Keratinocyte (primary cell): ENCODE data around the gene ADCK1. TPM values are rescaled to one million over a fixed set of nuclear protein-coding genes. Genes with fewer than 3 reads are reported as not detected.
"Not testable (repeated sequence)": the region's sequence is repeated elsewhere in the genome, so short reads cannot be mapped to it uniquely, and the experiment has no call there.

Source experiments
- DNase-seq: peaks from one replicate; pipeline ENCODE4 v3.0.0-alpha.2; 2011; ENCODE audit warnings: low read depth, missing footprints, low spot score
- FAIRE-seq: peaks from 2 replicates; lab custom pipeline; 2011; peaks lifted over from hg19 to GRCh38; lab: Jason Lieb, UNC
- H2AFZ ChIP-seq: 2 replicates; pipeline ENCODE4 v1.6.0; 2012; ENCODE audit warnings: low read length, control low read depth, inconsistent platforms; ENCODE audit not compliant: control insufficient read depth
- H3K27ac ChIP-seq: 2 replicates; pipeline ENCODE4 v1.5.1; 2011; ENCODE audit warnings: low read length; ENCODE audit not compliant: control insufficient read depth, insufficient read depth
- H3K27me3 ChIP-seq: 3 replicates; pipeline ENCODE4 v1.6.0; 2011; ENCODE audit warnings: low read length; ENCODE audit not compliant: control insufficient read depth, insufficient read depth; ENCODE audit errors: extremely low read depth
- H3K36me3 ChIP-seq, 2 experiments: 2 replicates in 1 of 2; 3 replicates in 1 of 2; pipeline ENCODE4 v1.5.1; 2011; ENCODE audit warnings: low read length in 2 of 2, mild to moderate bottlenecking in 1 of 2; ENCODE audit not compliant: control insufficient read depth in 2 of 2, insufficient read depth in 2 of 2; ENCODE audit errors: extremely low read depth in 1 of 2
- H3K4me1 ChIP-seq: 3 replicates; pipeline ENCODE4 v1.5.1; 2011; ENCODE audit warnings: low read length; ENCODE audit not compliant: control insufficient read depth, insufficient read depth; ENCODE audit errors: extremely low read depth
- H3K4me2 ChIP-seq: 3 replicates; pipeline ENCODE4 v1.6.0; 2011; ENCODE audit warnings: low read depth, low read length; ENCODE audit not compliant: control insufficient read depth, insufficient read depth; ENCODE audit errors: extremely low read depth
- H3K4me3 ChIP-seq, 3 experiments: fragments of 200-600 bp in 1 of 3; sonication (generic) in 1 of 3; 2 replicates in 2 of 3; 3 replicates in 1 of 3; pipeline ENCODE4 v1.5.1; 2011 to 2016; ENCODE audit warnings: low read length in 3 of 3, mild to moderate bottlenecking in 3 of 3, control low read depth in 2 of 3, inconsistent platforms in 1 of 3, low read depth in 1 of 3, mixed read lengths in 1 of 3, mixed run types in 1 of 3, moderate library complexity in 1 of 3; ENCODE audit not compliant: control insufficient read depth in 2 of 3, insufficient read depth in 2 of 3; ENCODE audit errors: extremely low read depth in 1 of 3
- H3K79me2 ChIP-seq: 2 replicates; pipeline ENCODE4 v1.6.0; 2012; ENCODE audit warnings: low read length; ENCODE audit not compliant: control insufficient read depth, insufficient read depth
- H3K9ac ChIP-seq: 3 replicates; pipeline ENCODE4 v1.6.0; 2011; ENCODE audit warnings: low read length; ENCODE audit not compliant: control insufficient read depth, insufficient read depth; ENCODE audit errors: extremely low read depth
- H3K9me1 ChIP-seq: 3 replicates; pipeline ENCODE4 v1.6.0; 2011; ENCODE audit warnings: low read length; ENCODE audit not compliant: control insufficient read depth, insufficient read depth; ENCODE audit errors: extremely low read depth
- H3K9me3 ChIP-seq: 2 replicates; pipeline ENCODE4 v1.5.1; 2012; ENCODE audit warnings: low read depth, low read length; ENCODE audit not compliant: control insufficient read depth
- H4K20me1 ChIP-seq: 3 replicates; pipeline ENCODE4 v1.6.0; 2011; ENCODE audit warnings: low read length; ENCODE audit not compliant: control insufficient read depth, insufficient read depth; ENCODE audit errors: extremely low read depth
- EZH2 ChIP-seq: IDR thresholded peaks from one replicate; pipeline ENCODE4 v1.6.1; 2012; ENCODE audit warnings: inconsistent platforms, mild to moderate bottlenecking, low read length, moderate library complexity
- dilution Hi-C: fragments of 300-500 bp; cut with MboI; formaldehyde crosslinking; loops from one replicate; pipeline ENCODE4 v1.7.0; 2020; ENCODE audit warnings: low sequenced_read_pairs; ENCODE audit not compliant: extremely low pct_ligation_motif_present
- polyA plus RNA-seq, 5 experiments: library from polyadenylated mRNA; depleted of rRNA in 3 of 5; stranded (reverse) in 3 of 5; stranded (forward) in 1 of 5; unstranded in 1 of 5; fragments of >200 nt; gene quantifications; 1 replicate in 1 of 5; 2 replicates in 3 of 5; 3 replicates in 1 of 5; pipeline versions ENCODE4 v1.2.1 to v1.2.3, GENCODE V29; 2011 to 2012; ENCODE audit warnings: missing spikeins in 2 of 5, low read depth in 1 of 5, low replicate concordance in 1 of 5
- TF ChIP-seq, protein P1 (sequence below), 3 experiments: IDR thresholded peaks in 1 of 3; conservative IDR thresholded peaks in 1 of 3; optimal IDR thresholded peaks in 1 of 3; 2 replicates in 2 of 3; 3 replicates in 1 of 3; pipeline versions ENCODE3 to v1.5.1; 2011; ENCODE audit warnings: low read length in 3 of 3, mild to moderate bottlenecking in 3 of 3, moderate library complexity in 2 of 3, control low read depth in 1 of 3, inconsistent platforms in 1 of 3; ENCODE audit not compliant: insufficient read depth in 2 of 3; ENCODE audit errors: extremely low read depth in 1 of 3

The ADCK1 gene
- polyA plus RNA-seq, 1 donor (not counting 4 experiments of a cell fraction or from before 2014, with no cell fraction given), result 4.9 TPM

- no peaks in the 10 kb centered on the region for H3K9me3 ChIP-seq
- no peaks in the 10 kb centered on the region for H3K79me2 ChIP-seq
- FAIRE-seq, result no peak
- H3K27me3 ChIP-seq, result no peaks in the 10 kb centered on the region
- H4K20me1 ChIP-seq, result no peaks in the 10 kb centered on the region
- H3K4me2 ChIP-seq, result no peak overlapping the region
- H3K9ac ChIP-seq, result no peak overlapping the region
- H3K4me1 ChIP-seq, result no peaks in the 10 kb centered on the region
- TF ChIP-seq, protein P1, sequence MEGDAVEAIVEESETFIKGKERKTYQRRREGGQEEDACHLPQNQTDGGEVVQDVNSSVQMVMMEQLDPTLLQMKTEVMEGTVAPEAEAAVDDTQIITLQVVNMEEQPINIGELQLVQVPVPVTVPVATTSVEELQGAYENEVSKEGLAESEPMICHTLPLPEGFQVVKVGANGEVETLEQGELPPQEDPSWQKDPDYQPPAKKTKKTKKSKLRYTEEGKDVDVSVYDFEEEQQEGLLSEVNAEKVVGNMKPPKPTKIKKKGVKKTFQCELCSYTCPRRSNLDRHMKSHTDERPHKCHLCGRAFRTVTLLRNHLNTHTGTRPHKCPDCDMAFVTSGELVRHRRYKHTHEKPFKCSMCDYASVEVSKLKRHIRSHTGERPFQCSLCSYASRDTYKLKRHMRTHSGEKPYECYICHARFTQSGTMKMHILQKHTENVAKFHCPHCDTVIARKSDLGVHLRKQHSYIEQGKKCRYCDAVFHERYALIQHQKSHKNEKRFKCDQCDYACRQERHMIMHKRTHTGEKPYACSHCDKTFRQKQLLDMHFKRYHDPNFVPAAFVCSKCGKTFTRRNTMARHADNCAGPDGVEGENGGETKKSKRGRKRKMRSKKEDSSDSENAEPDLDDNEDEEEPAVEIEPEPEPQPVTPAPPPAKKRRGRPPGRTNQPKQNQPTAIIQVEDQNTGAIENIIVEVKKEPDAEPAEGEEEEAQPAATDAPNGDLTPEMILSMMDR (optimal IDR thresholded peaks at IDR 0.05 in 1 of 3, IDR thresholded peaks at IDR 0.05 in 1 of 3, conservative IDR thresholded peaks at IDR 0.05 in 1 of 3; ENCODE audit: extremely low read depth in 1 of 3, insufficient read depth in 2 of 3, low read length in 3 of 3), result no peak
- no peak for TF ChIP-seq EZH2
- dilution Hi-C loops, result no loop called here
- no peak overlapping the region for H3K27ac ChIP-seq
- no peak overlapping the region for H2AFZ ChIP-seq
- no peaks in the 10 kb centered on the region for H3K36me3 ChIP-seq
- no peak for DNase-seq
- H3K4me3 ChIP-seq, result no peak overlapping the region
- no peaks in the 10 kb centered on the region for H3K9me1 ChIP-seq
Observed at GRCh38 chr14:77812028-77812427, 12.1 kb downstream of the ADCK1 start.

DNA sequence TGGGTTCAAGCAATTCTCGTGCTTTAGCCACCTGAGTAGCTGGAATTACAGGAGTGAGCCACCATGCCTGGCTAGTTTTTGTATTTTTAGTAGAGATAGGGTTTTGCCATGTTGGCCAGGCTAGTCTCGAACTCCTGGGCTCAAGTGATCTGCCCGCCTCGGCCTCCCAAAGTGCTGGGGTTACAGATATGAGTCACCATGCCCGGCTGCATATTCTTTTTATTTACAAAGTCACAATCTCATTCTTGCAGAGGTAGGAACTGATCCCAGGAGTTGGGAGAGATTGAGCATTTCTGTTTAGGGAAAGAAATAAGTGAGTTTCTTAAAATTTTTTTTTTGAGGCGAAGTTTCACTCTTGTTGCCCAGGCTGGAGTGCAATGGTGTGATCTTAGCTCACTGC lies 12.8 kb downstream of the ADCK1 start:
- FAIRE-seq, dilution Hi-C loops: not testable (repeated sequence)

GRCh38 chr14:77822307-77822706 lies 22.4 kb downstream of the ADCK1 start:
- Histone ChIP-seq H4K20me1 (no peaks in the 10 kb centered on the region), H3K4me2 (no peak overlapping the region), H2AFZ (no peak overlapping the region), H3K4me3 (no peak overlapping the region), H3K9me1 (no peaks in the 10 kb centered on the region), H3K4me1 (no peaks in the 10 kb centered on the region), H3K27me3 (no peaks in the 10 kb centered on the region), H3K79me2 (no peaks in the 10 kb centered on the region), H3K36me3 (peaks cover 5 to 14% of the 10 kb centered on the region in 2 experiments), H3K27ac (no peak overlapping the region), H3K9ac (no peak overlapping the region), H3K9me3 (no peaks in the 10 kb centered on the region)
- DNase-seq (no peak), FAIRE-seq (no peak)
- dilution Hi-C loops, result no loop called here
- no peak for TF ChIP-seq EZH2
- TF ChIP-seq, protein P1 (optimal IDR thresholded peaks at IDR 0.05 in 1 of 3, IDR thresholded peaks at IDR 0.05 in 1 of 3, conservative IDR thresholded peaks at IDR 0.05 in 1 of 3; ENCODE audit: extremely low read depth in 1 of 3, insufficient read depth in 2 of 3, low read length in 3 of 3), result no peak

More for the DNA sequence above, 12.8 kb downstream of the ADCK1 start:
- not testable (repeated sequence) for H3K27me3 ChIP-seq, H3K9ac ChIP-seq, H4K20me1 ChIP-seq, H3K79me2 ChIP-seq, H3K9me1 ChIP-seq, DNase-seq, H3K4me3 ChIP-seq, H3K27ac ChIP-seq, H2AFZ ChIP-seq, H3K9me3 ChIP-seq, H3K4me1 ChIP-seq, H3K4me2 ChIP-seq, H3K36me3 ChIP-seq
